LNCaP clone FGC (cell line): ENCODE data around the gene FKBP8.

Experiments used
- DNase-seq: peaks from one replicate; pipeline ENCODE4 v3.0.0-alpha.2; 2011; ENCODE audit warnings: low read depth
- H3K4me3 ChIP-seq: 2 replicates; pipeline ENCODE4 v1.5.1; 2011; ENCODE audit warnings: mild to moderate bottlenecking, low read depth, low read length, control low read depth
- CTCF ChIP-seq: IDR thresholded peaks from 2 replicates; pipeline ENCODE4 v1.5.1; 2012; ENCODE audit warnings: mild to moderate bottlenecking; ENCODE audit not compliant: control insufficient read depth, insufficient read depth; ENCODE audit errors: extremely low read depth

The FKBP8 gene

GRCh38 chr19:18513868-18514267 is 29.5 kb downstream of the FKBP8 start:
- H3K4me3 ChIP-seq, result no peak overlapping the region
- no peak for TF ChIP-seq CTCF
- no peak for DNase-seq

- TF ChIP-seq CTCF, result no peak
- no peak overlapping the region for H3K4me3 ChIP-seq
- no peak for DNase-seq
Measured at GRCh38 chr19:18510216-18510615, 33.2 kb downstream of the FKBP8 start.

GRCh38 chr19:18508585-18508984 is 34.8 kb downstream of the FKBP8 start:
- peak; percentile 81 for DNase-seq
- no peak for TF ChIP-seq CTCF

GRCh38 chr19:18507727-18508440 is 35.5 kb downstream of the FKBP8 start:
- H3K4me3 ChIP-seq, result no peak overlapping the region
- no peak for DNase-seq
- no peak for TF ChIP-seq CTCF

More at GRCh38 chr19:18508585-18508984, 34.8 kb downstream of the FKBP8 start:
- no peak overlapping the region; the same call in 1 of the 2 replicates for H3K4me3 ChIP-seq

GRCh38 chr19:18507021-18507726 is 36.2 kb downstream of the FKBP8 start:
- peak; percentile 79 for DNase-seq
- H3K4me3 ChIP-seq, result no peak overlapping the region

GRCh38 chr19:18506101-18506930 is 37.1 kb downstream of the FKBP8 start:
- no peak for DNase-seq
- no peak overlapping the region for H3K4me3 ChIP-seq
- no peak for TF ChIP-seq CTCF

More at GRCh38 chr19:18507021-18507726, 36.2 kb downstream of the FKBP8 start:
- no peak for TF ChIP-seq CTCF
